ENCODE data around the gene IGFBP5. TPM values are rescaled to one million over a fixed set of nuclear protein-coding genes. Genes with fewer than 3 reads are reported as not detected.

IGFBP5 gene
- total and polyA plus RNA-seq, 4 donors, result 2.3 to 43.4 (median 14.4) TPM

DNA sequence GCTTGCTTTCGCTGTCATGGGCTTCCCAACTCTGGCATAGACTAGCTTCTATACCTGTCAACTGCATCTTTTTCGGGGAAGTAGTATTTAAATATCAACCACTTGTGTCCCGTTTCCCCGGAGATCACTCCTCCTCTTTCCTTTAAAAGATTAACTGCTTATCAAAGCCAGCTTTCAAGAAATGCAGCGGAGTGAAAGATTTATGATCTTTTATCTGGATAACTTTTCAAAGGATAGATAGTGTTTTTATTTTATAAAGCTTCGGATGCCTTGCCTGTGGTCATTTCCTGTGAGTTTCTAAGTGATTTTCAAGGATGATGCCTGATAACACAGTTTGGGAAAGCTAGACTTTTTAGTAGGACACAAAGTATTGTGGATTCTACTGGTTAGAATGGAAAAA is 2.9 kb upstream of the IGFBP5 start:
- H3K36me3 ChIP-seq (ENCODE audit: control insufficient read depth in 4 of 4, insufficient read depth in 3 of 4, low read depth in 1 of 4, low read length in 3 of 4), result no peaks in the 10 kb centered on the region
- 37% methylated on average over 6 of the region's 6 CpGs for WGBS
- peaks cover 0 to 15% (median 6%) of the 10 kb centered on the region in 4 donors for H3K27me3 ChIP-seq (ENCODE audit: control insufficient read depth in 4 of 4, insufficient read depth in 4 of 4, low read length in 3 of 4)
- DNase-seq (ENCODE audit: low spot score), result no peak
- H3K9me3 ChIP-seq (ENCODE audit: control insufficient read depth in 4 of 4, low read length in 3 of 4), result no peaks in the 10 kb centered on the region
- TF ChIP-seq HNF4G (IDR thresholded peaks at IDR 0.05) (no peak), JUND (IDR thresholded peaks at IDR 0.05) (no peak), MAX (IDR thresholded peaks at IDR 0.05) (no peak), RXRA (IDR thresholded peaks at IDR 0.05) (no peak), YY1 (IDR thresholded peaks at IDR 0.05) (no peak), FOXA2 (IDR thresholded peaks at IDR 0.05) (no peak), FOXA1 (IDR thresholded peaks at IDR 0.05) (no peak), SP1 (IDR thresholded peaks at IDR 0.05) (no peak), HNF4A (conservative IDR thresholded peaks at IDR 0.05) (no peak), CTCF (IDR thresholded peaks at IDR 0.05; ENCODE audit: low read depth, low read length, missing input control) (no peak), NR2F2 (IDR thresholded peaks at IDR 0.05) (no peak), TAF1 (conservative IDR thresholded peaks at IDR 0.05) (no peak), ZBTB33 (IDR thresholded peaks at IDR 0.05) (no peak), ATF3 (IDR thresholded peaks at IDR 0.05) (no peak), EGR1 (IDR thresholded peaks at IDR 0.05; ENCODE audit: low read depth in 2 of 2) (no peak), GABPA (IDR thresholded peaks at IDR 0.05 in 1 of 2, conservative IDR thresholded peaks at IDR 0.05 in 1 of 2) (no peak), RAD21 (IDR thresholded peaks at IDR 0.05) (no peak), REST (IDR thresholded peaks at IDR 0.05) (no peak)
- H3K4me1 ChIP-seq (ENCODE audit: control insufficient read depth in 4 of 4, insufficient read depth in 4 of 4, low read length in 3 of 4), result peaks cover 7 to 18% (median 11%) of the 10 kb centered on the region in 4 donors
- H3K4me3 ChIP-seq (ENCODE audit: low read depth in 1 of 3, low read length in 3 of 3), result no peak overlapping the region
- H3K27ac ChIP-seq (ENCODE audit: low read depth in 1 of 2, low read length in 2 of 2), result no peak overlapping the region
- H3K9ac ChIP-seq (ENCODE audit: low read depth in 1 of 2, low read length in 2 of 2), result no peak overlapping the region
